Left ventricle myocardium inferior (tissue), 1 donor: ENCODE results near the gene NEDD4. TPM values are rescaled to one million over a fixed set of nuclear protein-coding genes. Genes with fewer than 3 reads are reported as not detected.
"Not testable (repeated sequence)": the region's sequence is repeated elsewhere in the genome, so short reads cannot be mapped to it uniquely, and the experiment has no call there.

Source experiments
- DNase-seq: peaks from one replicate; pipeline ENCODE4 v3.0.0-alpha.2; 2020
- H3K27ac ChIP-seq: fragments of 200-600 bp; replicated peaks from 2 replicates; pipeline ENCODE4 v1.8.0; 2021
- H3K27me3 ChIP-seq: fragments of 200-600 bp; 2 replicates; pipeline ENCODE4 v1.8.0; 2021; ENCODE audit warnings: low read depth
- H3K36me3 ChIP-seq: fragments of 200-600 bp; 2 replicates; pipeline ENCODE4 v1.8.0; 2021
- H3K4me1 ChIP-seq: fragments of 200-600 bp; 2 replicates; pipeline ENCODE4 v1.8.0; 2021
- H3K4me3 ChIP-seq: fragments of 200-600 bp; 2 replicates; pipeline ENCODE4 v1.8.0; 2021; ENCODE audit warnings: mild to moderate bottlenecking, moderate library complexity
- H3K9me3 ChIP-seq: fragments of 200-600 bp; replicated peaks from 2 replicates; pipeline ENCODE4 v1.8.0; 2021
- CTCF ChIP-seq: fragments of 200-600 bp; IDR thresholded peaks from 2 replicates; pipeline ENCODE4 v1.8.0; 2021; ENCODE audit warnings: antibody characterized with exemption, mild to moderate bottlenecking, borderline replicate concordance
- intact Hi-C: fragments of 100-400 bp; cut with micrococcal nuclease; formaldehyde crosslinking; loops from one replicate; pipeline ENCODE4 v1.11.0; 2022
- total RNA-seq: library from RNA; stranded (reverse); fragmentation: NEBNext Ultra II Directional; extraction: Animal tissue kit (Norgen Biotek cat#: 25700); gene quantifications from one replicate; pipeline ENCODE4 v1.2.1, GENCODE V29; 2021
- donor health status: DM: no; HTN: yes; CAD: no; lungs with severe emphysema.

The NEDD4 gene
- total RNA-seq, 1 donor from 2014 or later: 8.1 TPM

GRCh38 chr15:55960946-55961345, 32.5 kb downstream of the NEDD4 start:
- Histone ChIP-seq H3K27me3 (no peaks in the 10 kb centered on the region), H3K9me3 (no peaks in the 10 kb centered on the region), H3K4me1 (no peaks in the 10 kb centered on the region), H3K27ac (no peak overlapping the region), H3K36me3 (no peaks in the 10 kb centered on the region), H3K4me3 (no peak overlapping the region)
- intact Hi-C loops: no loop called here
- DNase-seq: no peak
- no peak for TF ChIP-seq CTCF

GRCh38 chr15:55959744-55960447, 33.5 kb downstream of the NEDD4 start:
- DNase-seq: no peak
- H3K27ac ChIP-seq: no peak overlapping the region
- H3K4me1 ChIP-seq: no peaks in the 10 kb centered on the region
- H3K27me3 ChIP-seq: no peaks in the 10 kb centered on the region
- intact Hi-C loops: no loop called here
- H3K9me3 ChIP-seq: no peaks in the 10 kb centered on the region
- no peaks in the 10 kb centered on the region for H3K36me3 ChIP-seq
- TF ChIP-seq CTCF: no peak
- H3K4me3 ChIP-seq: no peak overlapping the region

GRCh38 chr15:55958349-55958748, 35.1 kb downstream of the NEDD4 start:
- H3K9me3 ChIP-seq: no peaks in the 10 kb centered on the region
- no peak overlapping the region for H3K27ac ChIP-seq
- H3K4me3 ChIP-seq: no peak overlapping the region
- no peaks in the 10 kb centered on the region for H3K27me3 ChIP-seq
- no peaks in the 10 kb centered on the region for H3K36me3 ChIP-seq
- intact Hi-C loops: no loop called here
- no peaks in the 10 kb centered on the region for H3K4me1 ChIP-seq
- no peak for DNase-seq
- TF ChIP-seq CTCF: no peak

GRCh38 chr15:55954862-55955605, 38.4 kb downstream of the NEDD4 start:
- Histone ChIP-seq H3K27ac (no peak overlapping the region), H3K4me3 (no peak overlapping the region), H3K27me3 (no peaks in the 10 kb centered on the region), H3K36me3 (no peaks in the 10 kb centered on the region), H3K9me3 (no peaks in the 10 kb centered on the region), H3K4me1 (no peaks in the 10 kb centered on the region)
- TF ChIP-seq CTCF: no peak
- no peak for DNase-seq
- intact Hi-C loops: no loop called here

GRCh38 chr15:55952501-55953274, 40.7 kb downstream of the NEDD4 start:
- H3K36me3 ChIP-seq, H3K27me3 ChIP-seq, H3K27ac ChIP-seq, H3K4me1 ChIP-seq, intact Hi-C loops, H3K4me3 ChIP-seq, DNase-seq: not testable (repeated sequence)
- peaks cover 12% of the 10 kb centered on the region for H3K9me3 ChIP-seq

GRCh38 chr15:55944606-55945005, 48.8 kb downstream of the NEDD4 start:
- H3K27me3 ChIP-seq, H3K27ac ChIP-seq, H3K4me3 ChIP-seq, DNase-seq, intact Hi-C loops, H3K4me1 ChIP-seq: not testable (repeated sequence)
- Histone ChIP-seq H3K9me3 (peaks cover 29% of the 10 kb centered on the region), H3K36me3 (peaks cover 14% of the 10 kb centered on the region)
